HG02981 (cell line): ENCODE results near the gene TRAF3IP1.
"Not testable (repeated sequence)": the region's sequence is repeated elsewhere in the genome, so short reads cannot be mapped to it uniquely, and the experiment has no call there.

Experiments
- ATAC-seq: cut with Tn5 transposase; IDR thresholded peaks from one replicate; pipeline ENCODE4 v1.9.1; 2021; ENCODE audit warnings: mild to moderate bottlenecking, moderate library complexity; ENCODE audit not compliant: unreplicated experiment

Gene TRAF3IP1

GRCh38 chr2:238442257-238442656 is 121.9 kb downstream of the TRAF3IP1 start:
- not testable (repeated sequence) for ATAC-seq

GRCh38 chr2:238444242-238444641 is 123.9 kb downstream of the TRAF3IP1 start:
- ATAC-seq, result no peak

GRCh38 chr2:238445409-238446190 is 125.3 kb downstream of the TRAF3IP1 start:
- ATAC-seq, result no peak

GRCh38 chr2:238446371-238446770 is 126.1 kb downstream of the TRAF3IP1 start:
- ATAC-seq, result no peak

- no peak for ATAC-seq
Measured at GRCh38 chr2:238448031-238448955, 128.0 kb downstream of the TRAF3IP1 start.

- no peak for ATAC-seq
Measured at GRCh38 chr2:238449241-238449640, 128.9 kb downstream of the TRAF3IP1 start.

GRCh38 chr2:238449909-238450417 is 129.6 kb downstream of the TRAF3IP1 start:
- no peak for ATAC-seq

GRCh38 chr2:238450440-238450861 is 130.1 kb downstream of the TRAF3IP1 start:
- ATAC-seq, result no peak
